GM18868 (cell line): Measurements from ENCODE around the gene TRAF4.
"Not testable (repeated sequence)": the region's sequence is repeated elsewhere in the genome, so short reads cannot be mapped to it uniquely, and the experiment has no call there.

ENCODE experiments used
- ATAC-seq: cut with Tn5 transposase; IDR thresholded peaks from one replicate; pipeline ENCODE4 v1.9.1; 2021; ENCODE audit warnings: mild to moderate bottlenecking, moderate library complexity; ENCODE audit not compliant: unreplicated experiment

Gene TRAF4

DNA sequence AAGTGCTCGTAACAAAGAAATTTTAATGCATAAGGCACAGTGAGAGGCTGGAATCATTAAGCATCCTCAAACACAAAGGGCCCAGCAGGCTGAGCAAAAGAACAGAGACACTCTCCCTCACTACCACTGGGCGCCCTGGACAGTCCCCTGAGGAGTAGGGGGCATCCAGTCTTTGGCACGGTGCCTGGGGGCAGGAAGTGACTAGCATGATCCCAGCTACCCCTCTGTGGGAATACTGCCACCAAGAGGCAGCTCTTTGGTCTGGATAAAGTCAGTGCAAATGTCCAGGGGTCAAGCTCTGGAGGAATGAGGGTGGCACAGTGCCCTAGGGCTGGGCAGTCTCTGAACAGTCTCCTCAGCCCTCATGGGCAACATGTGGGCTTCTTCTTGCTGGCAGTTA, 29.5 kb upstream of the TRAF4 start:
- no peak for ATAC-seq

DNA sequence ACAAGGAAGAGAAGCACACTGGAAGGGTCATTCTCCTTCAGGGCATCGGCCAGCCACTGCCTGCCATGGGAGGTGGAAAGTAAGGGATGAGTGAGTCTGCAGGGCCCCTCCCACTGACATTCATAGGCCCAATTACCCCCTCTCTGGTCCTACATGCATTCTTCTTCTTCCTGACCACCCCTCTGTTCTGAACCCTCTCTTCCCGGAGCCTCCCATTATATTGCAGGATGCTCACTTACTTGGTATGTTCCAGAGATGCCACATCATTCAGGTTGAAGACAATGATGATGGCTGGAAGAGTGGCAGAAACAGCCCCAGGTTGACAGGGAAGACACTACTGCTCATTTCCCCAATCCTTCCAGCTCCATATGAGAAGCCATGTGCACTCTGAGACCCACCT, 28.6 kb upstream of the TRAF4 start:
- ATAC-seq, result no peak

DNA sequence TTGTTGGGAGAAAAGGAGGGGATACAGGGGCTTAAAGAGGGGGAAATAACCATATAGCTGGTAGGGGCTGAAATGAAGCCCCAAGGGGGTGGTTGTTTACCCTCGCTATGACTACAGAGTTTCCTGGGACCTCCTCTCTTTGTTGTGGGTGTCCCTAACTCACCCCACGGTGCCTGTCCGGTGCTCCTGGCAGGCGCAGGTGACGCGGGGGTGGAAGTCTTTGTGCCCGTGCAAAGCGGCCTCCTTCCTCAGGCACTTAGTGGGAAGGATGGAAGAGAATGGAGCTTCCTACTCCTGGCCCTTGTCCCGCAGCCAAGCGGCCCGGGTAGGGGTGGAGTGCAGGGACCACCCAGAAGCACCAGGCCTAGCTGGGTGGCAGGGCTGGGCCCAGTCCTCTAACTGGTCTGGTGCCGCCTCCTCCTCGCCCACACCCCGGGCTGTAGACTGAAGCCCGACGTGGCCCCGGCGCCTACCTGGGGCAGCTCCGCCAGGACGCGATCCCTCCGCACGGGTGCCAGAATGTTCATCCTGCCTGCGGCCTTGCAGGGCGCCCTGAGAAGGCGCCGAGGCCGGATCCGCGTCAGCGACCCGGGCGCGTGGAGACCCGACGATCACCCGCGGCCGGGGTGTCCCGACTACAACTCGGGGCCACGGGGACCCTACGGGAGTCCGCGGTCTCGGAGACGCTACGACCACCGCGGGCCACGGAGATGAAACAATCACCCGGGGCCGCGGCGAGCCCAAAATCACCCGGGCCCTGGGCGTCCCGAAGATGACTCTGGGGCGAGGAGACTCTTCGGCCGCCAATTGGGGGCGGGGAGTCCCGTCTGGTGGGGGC, 26.9 kb upstream of the TRAF4 start:
- ATAC-seq, result no peak

DNA sequence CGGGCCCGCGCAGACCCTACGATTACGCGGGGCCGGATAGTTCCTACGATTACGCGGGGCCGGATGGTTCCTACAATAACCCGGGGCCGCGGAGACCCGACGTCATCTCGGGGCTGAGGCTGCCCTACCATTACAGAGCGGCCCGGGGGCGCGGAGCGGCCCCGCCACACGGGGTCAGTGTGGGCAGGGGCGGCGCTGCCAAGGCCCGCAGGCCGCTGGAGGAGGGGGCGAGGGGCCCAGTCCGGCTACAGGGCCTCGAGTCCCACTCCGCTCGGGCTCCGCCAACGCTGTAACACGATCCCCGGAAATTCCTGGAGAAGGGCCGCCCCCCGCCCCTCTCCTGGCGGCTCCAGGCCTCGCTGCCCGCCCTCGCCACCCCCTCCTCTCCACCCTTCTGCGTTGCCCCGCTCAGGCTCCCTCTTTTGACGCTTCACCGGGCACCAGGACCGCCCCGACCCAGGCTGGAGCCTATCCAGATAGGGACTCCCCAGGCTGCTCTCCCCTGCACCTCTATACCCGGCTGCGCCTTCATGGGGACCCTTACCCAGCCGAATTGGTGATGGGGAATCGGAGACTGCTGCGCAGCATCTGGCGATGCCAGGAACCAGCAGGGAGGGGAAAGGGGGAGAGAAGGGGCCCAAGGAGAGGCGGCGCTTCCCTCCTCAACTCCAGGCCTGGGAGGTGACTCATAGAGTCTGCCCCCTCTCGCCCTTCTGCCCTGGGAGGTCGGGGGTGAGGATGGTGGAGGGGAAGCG, 26.1 kb upstream of the TRAF4 start, which contains the start of gene RAB34:
Gene RAB34 (minus strand): TSS at position 291 of the 755 bp plus-strand sequence. CDS start 602 bp downstream, outside the sequence.
- no peak for ATAC-seq

DNA sequence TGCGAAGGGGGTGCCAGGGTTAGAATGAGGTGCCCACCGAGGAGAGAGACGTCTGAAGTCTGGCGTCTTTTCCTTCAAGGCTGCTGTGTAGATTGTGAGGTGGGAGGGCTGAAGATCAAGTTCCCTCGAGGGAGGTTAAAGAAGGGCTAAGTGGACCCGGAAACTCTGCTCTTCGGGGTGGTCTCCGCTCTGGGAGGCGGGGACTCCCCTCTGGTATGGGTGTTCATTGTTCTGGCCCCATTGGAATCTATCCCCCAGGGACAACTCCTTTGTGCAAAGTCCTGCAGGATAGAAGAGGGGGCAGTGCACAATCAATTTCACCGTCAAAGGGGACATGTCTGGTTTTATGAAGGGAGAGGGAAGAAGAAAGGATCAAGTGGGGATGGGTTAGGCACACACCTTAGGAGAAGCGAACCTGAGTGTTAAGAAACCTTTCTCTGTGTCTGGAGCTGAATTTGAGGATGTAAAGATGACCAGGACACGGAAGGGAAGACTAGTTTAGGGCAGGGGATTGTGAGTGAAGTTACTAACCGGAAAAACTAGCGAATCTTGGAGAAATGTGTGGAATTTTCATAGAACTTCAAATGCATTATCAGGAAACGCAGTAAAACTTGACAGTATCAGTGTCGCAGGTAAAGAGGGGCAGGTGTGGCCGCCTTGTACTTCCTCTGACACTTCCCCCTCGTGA, 25.3 kb upstream of the TRAF4 start:
- no peak for ATAC-seq

DNA sequence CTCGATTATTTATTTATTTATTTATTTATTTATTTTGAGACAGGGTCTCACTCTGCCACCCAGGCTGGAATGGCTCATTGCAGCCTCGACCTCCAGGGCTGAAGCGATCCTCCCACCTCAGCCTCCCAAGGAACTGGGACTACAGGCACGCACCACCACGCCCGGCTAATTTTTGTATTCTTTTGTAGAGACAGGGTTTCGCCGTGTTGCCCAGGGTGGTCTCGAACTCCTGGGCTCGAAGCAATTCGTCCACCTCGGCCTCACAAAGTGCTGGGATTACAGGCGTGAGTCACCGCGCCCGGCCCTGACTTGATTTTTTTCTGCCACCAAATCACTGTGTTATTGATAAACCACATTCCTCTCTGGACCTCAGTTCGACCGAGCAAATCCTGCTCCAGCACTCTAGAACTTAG, 24.8 kb upstream of the TRAF4 start:
- ATAC-seq, result no peak

DNA sequence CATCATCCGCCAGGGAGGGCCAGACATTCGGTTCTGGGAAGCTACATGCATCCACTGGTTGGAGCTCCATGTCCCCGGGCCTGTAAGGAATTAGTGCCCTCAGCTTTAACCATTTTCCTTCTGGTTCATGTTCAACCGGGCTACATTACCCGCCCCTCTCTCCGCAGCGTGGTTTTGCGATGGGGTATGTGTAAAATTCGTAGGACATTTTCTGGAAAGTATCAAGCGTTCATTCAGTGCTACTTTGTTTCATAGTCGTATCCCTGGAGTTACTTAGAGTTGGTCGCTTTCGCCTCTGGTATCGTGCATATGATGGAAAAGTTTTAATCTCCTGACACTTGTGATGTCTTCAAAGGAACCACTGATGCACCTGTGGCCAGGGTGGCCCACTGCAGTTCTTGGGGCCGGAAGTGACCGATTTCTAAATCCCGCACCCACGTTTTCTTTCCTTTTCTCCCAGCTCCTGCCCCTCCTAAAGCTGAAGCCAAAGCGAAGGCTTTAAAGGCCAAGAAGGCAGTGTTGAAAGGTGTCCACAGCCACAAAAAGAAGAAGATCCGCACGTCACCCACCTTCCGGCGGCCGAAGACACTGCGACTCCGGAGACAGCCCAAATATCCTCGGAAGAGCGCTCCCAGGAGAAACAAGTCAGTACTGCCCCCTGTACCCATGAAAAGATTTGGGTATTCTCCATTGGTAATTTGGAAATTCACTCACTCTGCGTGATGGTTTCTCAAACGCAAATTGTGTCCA, 23.4 kb upstream of the TRAF4 start:
- no peak for ATAC-seq

DNA sequence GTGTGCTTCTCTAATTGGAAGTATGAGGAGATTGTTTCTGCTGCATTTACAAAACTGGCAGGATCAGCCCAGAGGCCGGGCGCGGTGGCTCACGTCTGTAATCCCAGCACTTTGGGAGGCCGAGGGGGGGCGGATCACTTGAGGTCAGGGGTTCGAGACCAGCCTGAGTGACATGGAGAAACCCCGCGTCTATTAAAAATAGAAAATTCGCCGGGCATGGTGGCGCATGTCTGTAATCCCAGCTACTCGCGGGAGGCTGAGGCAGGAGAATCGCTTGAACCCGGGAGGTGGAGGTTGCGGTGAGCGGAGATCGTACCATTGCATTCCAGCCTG, 22.8 kb upstream of the TRAF4 start:
- not testable (repeated sequence) for ATAC-seq

DNA sequence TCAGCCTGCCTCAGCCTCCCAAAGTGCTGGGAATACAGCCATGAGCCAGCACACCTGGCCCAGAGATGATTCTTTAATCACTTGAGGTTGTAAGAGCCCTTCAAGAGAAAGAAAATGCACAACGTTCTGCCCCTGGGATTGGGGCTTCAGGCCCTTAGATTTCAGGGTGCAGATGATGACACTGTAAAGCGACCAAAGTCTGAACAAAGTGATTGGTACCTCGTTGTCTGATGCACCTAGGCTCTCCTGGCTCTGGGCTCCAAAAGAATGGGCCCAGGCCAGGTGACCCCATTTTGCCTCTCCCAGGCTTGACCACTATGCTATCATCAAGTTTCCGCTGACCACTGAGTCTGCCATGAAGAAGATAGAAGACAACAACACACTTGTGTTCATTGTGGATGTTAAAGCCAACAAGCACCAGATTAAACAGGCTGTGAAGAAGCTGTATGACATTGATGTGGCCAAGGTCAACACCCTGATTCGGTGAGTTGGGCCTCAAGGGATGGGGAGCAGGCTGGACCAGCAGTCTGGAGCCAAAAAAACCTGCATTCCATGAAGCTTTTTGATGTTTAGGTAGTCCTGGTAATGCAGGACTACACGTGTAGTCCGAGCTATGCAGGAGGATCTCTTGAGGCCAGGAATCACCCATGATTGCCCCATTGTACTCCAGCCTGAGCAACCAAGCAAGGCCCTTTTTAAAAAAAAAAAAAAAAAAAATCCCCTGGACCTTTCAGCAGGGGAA, 21.2 kb upstream of the TRAF4 start:
- ATAC-seq, result no peak

DNA sequence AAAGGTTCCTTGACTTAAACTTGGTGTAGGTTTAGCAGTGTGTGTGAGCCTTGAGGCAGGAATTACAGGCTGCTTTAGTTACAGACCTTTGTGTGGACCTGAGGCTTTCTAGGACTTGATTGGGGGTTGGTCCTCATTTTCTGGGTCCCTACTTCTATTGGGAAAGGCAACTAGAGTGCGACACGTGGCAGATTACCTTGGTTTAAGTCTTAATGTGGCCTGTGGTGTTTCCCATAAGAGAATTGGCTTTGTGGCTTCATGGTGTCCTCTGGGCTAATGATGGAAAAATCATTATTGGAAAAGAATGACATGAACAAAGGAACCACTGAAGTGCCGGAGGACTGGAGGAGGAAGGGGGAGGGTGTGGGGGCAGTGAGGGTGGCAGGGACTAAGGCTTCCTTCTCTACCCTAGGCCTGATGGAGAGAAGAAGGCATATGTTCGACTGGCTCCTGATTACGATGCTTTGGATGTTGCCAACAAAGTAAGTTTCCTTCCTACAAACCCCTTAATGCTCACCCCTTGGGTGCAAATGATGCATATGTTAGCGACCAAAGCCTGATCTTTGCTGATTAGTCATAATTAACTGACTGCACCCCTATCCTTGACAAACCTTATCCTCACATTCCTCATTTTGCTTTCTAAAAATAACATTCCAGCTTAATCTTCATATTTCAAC, 20.5 kb upstream of the TRAF4 start:
- ATAC-seq, result no peak

DNA sequence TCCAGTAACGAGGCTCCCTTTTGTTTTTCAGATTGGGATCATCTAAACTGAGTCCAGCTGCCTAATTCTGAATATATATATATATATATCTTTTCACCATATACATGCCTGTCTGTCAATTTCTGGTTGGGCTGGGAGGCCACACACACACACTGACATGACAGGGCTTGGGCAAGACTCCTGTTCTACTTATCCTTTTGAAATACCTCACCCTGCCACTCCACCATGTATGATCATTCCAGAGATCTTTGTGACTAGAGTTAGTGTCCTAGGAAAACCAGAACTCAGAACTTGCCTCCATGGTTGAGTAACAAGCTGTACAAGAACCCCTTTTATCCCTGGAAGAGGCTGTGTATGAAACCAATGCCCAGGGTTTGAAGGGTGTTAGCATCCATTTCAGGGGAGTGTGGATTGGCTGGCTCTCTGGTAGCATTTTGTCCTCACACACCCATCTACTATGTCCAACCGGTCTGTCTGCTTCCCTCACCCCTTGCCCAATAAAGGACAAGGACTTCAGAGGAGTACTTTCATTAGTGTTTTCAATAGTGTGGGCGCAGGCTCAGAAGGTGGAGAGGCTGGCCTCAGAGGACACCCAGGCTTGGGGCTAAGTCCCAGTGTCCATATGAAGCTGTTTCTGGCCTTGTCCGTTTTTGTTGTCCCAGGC, 19.8 kb upstream of the TRAF4 start:
- ATAC-seq, result not testable (repeated sequence)

DNA sequence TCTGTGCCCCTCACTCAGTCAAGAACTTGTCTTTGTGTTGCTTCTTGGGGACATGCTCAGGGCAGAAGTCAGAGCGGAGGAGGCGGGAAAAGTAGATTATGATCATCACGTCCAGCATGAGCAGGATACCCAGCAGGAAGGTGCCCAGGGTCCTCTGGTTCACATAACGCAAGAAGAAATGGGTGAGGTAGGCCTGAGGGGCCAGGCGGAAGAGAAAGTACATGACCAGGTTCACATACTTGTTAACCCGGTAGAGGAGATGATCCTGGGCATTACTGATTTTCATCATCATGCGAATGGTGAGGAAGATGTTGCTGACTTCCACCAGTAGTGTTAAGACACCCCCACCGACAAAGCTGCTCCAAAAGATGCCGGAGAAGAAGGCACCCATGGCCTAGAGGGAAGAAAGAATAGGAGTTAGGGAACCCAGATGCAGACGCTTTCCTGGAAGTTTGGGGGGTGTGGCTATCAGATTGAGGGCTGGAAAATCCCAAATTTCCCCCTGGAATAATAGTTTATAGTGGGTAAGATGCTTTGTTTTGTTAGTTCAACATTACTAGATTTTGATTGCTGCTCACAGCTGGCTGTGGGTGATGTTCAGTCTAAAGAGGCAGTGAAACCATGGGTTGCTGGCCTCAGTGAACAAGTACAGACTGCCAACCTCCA, 19.2 kb upstream of the TRAF4 start:
- ATAC-seq, result no peak

DNA sequence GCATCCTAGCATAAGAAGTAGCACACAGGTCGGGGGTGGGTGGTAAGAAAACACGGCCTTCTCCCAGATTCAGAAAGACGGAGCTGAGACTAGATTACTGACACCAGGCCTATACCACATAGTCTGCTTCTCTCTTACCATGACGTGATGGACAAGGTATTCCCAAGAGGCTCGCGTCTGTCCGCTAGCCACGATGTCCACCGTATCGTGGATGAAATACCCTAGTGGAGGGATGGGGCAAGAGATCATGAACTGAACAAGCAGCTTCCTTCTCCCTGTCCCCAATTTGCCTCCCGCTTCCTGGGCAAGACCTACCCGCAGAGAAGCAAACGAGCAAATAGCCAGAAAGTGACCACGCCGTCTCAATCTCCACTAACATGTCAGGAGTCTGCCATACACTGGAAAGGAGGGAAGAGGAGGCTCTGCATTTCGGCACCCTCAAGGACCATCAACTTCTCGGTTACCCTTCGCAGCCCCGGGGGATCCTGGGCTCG, 18.6 kb upstream of the TRAF4 start:
- no peak for ATAC-seq

DNA sequence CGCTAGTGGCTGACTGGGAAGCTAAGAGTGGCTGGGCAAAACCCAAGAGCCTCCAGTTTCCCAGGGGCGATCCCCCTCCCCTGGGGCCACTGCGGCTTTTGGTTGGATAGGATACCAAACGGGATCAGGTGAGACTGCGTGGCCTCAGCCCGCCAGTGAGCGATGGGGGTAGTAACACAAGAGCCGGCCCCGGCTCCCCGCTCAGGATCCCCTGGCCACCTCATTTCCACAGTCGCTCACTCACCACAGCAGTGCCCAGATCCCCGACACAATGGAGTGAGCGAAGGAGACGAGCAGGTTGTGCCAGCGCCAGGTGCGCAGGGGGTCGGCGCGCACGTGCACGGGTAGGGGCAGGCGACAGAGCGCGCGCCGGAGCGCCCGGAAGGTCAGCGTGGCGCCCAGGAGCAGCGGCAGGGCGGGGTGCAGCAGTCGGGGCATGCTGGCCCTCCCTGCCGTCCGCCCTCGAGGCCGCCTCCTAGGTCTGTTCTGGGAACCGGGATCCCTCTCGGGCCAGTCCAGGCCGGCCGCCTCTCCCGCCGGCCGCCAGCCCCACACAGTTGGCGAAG, 18.1 kb upstream of the TRAF4 start:
- ATAC-seq, result no peak

DNA sequence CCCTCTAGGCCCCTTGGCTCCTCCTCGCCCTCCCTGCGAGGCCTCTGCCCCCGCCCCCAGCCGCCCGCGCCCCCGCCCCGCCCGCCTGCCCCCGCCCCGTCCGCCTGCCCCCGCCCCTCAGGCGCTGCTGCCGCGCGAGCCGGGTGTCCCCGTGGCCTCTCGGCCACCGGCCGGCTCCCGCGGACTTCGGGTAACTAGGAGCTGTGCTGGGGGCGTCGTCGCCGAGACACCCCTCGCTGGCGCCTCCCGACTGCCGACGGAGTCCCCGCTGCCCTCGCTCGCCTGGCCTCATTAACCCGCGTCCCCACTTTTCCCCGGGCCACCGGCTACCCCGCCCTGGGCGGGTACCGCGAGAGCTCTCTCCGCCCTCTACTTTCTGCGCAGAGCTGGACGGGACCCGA, 17.6 kb upstream of the TRAF4 start, which contains the start of gene TLCD1:
Gene TLCD1 (minus strand): TSS at position 8 of the 401 bp plus-strand sequence. CDS start 136 bp downstream, outside the sequence.
- no peak for ATAC-seq

DNA sequence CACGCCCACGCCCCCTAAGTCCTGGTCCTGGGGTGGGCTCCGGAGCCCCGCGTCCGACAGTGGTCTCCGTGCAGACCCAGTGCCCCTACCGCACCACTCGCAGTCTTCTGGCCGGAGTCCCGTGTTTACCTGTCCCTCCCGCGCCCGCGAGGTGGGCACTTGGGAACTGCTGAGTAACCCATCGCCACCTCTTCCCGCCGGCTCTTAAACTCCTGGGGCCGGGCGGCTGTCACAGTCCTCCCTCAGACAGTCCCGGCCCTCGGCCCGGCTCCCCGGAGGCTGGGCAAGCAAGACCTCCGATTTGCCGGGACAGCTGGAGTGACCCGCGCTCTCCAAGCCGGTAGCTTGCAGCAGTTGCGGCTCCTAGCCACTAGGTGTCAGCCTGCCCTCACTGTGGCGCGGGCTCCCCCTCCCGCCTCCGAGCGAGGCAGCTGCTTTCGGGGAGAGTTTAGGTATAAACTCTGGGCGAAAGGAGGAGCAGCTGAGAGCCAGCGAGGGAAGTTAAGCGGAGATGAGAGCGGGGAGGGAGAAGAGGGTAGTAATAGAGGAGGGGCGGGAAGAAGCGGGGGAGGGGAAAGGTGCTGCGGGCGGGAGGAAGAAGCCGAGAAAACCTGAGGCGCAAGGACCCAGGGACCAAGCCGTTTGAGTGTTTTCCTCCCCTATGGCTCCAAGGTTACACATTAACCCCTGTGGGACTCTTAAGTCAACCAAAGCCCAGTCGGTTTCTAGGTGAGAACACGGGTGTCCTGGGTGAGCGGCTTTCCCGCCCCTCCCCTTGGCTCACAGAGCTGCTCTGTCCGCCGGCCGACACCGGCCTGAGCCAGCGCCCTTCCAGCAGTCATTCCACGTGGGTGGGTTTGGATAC, 17.0 kb upstream of the TRAF4 start:
- peak; percentile 33 for ATAC-seq
